WTC11 (cell line): ENCODE data around the gene MYOF. TPM values are rescaled to one million over a fixed set of nuclear protein-coding genes. Genes with fewer than 3 reads are reported as not detected.

Source experiments
- ATAC-seq: fragments of 200-7000 bp; cut with Tn5 transposase; 2 replicates; pipeline ENCODE4 v1.10.0; 2021; ENCODE audit warnings: mild to moderate bottlenecking, moderate library complexity
- CTCF ChIA-PET: fragments of 300-600 bp; sonication (Branson Sonifier 250); formaldehyde crosslinking; loops from one replicate; lab custom pipeline; 2021; ENCODE audit warnings: antibody characterized with exemption; lab: Charles Lee
- POLR2A ChIA-PET: fragments of 350-600 bp; sonication (Branson Sonifier 250); formaldehyde crosslinking; loops from one replicate; lab custom pipeline; 2021; ENCODE audit warnings: antibody characterized with exemption; lab: Charles Lee
- DNase-seq: peaks from one replicate; pipeline ENCODE4 v3.0.0; 2021; ENCODE audit warnings: low spot score
- H3K27ac Mint-ChIP-seq: 2 replicates; pipeline ENCODE4 v1.8.0; 2021; ENCODE audit warnings: mixed read lengths
- H3K27me3 Mint-ChIP-seq: 2 replicates; pipeline ENCODE4 v1.8.0; 2021; ENCODE audit warnings: low read depth, mild to moderate bottlenecking, moderate library complexity, mixed read lengths
- H3K36me3 Mint-ChIP-seq: 2 replicates; pipeline ENCODE4 v1.8.0; 2021; ENCODE audit warnings: mixed read lengths
- H3K4me1 Mint-ChIP-seq: 2 replicates; pipeline ENCODE4 v1.8.0; 2022; ENCODE audit warnings: mixed read lengths
- H3K4me3 Mint-ChIP-seq: 2 replicates; pipeline ENCODE4 v1.8.0; 2021; ENCODE audit warnings: mild to moderate bottlenecking, moderate library complexity, mixed read lengths
- H3K9me3 Mint-ChIP-seq: 2 replicates; pipeline ENCODE4 v1.8.0; 2021; ENCODE audit warnings: mixed read lengths
- CREM ChIP-seq: sonication (generic); formaldehyde crosslinking; IDR thresholded peaks from 2 replicates; pipeline ENCODE4 v1.8.1; 2022; ENCODE audit warnings: mild to moderate bottlenecking, missing genetic modification reagents, moderate library complexity
- CTCF ChIP-seq: fragments of 200-600 bp; IDR thresholded peaks from 2 replicates; pipeline ENCODE4 v1.8.0; 2022; ENCODE audit warnings: antibody characterized with exemption
- ELF4 ChIP-seq: sonication (generic); formaldehyde crosslinking; IDR thresholded peaks from 2 replicates; pipeline ENCODE4 v1.8.1; 2022; ENCODE audit warnings: low read depth, mild to moderate bottlenecking, moderate library complexity, missing genetic modification reagents
- ETV6 ChIP-seq: sonication (generic); formaldehyde crosslinking; IDR thresholded peaks from 2 replicates; pipeline ENCODE4 v1.8.1; 2022; ENCODE audit warnings: mild to moderate bottlenecking, missing genetic modification reagents
- FOXP4 ChIP-seq: sonication (generic); formaldehyde crosslinking; IDR thresholded peaks from 2 replicates; pipeline ENCODE4 v1.8.0; 2022; ENCODE audit warnings: mild to moderate bottlenecking, missing genetic modification reagents
- IRF2 ChIP-seq: sonication (generic); formaldehyde crosslinking; IDR thresholded peaks from 2 replicates; pipeline ENCODE4 v1.8.0; 2022; ENCODE audit warnings: low read depth, missing genetic modification reagents, borderline replicate concordance
- MLX ChIP-seq: sonication (generic); formaldehyde crosslinking; IDR thresholded peaks from 2 replicates; pipeline ENCODE4 v1.8.1; 2023; ENCODE audit warnings: mild to moderate bottlenecking, missing genetic modification reagents, moderate library complexity
- SOX15 ChIP-seq: fragments of 250-450 bp; sonication (Bioruptor Pico); IDR thresholded peaks from 2 replicates; pipeline ENCODE4 v1.9.0; 2021; ENCODE audit warnings: mild to moderate bottlenecking
- SP1 ChIP-seq: sonication (generic); formaldehyde crosslinking; conservative IDR thresholded peaks from 2 replicates; pipeline ENCODE4 v1.8.1; 2022; ENCODE audit warnings: missing genetic modification reagents
- TCF7 ChIP-seq: sonication (generic); formaldehyde crosslinking; IDR thresholded peaks from 2 replicates; pipeline ENCODE4 v1.8.0; 2022; ENCODE audit warnings: mild to moderate bottlenecking, low read depth, missing genetic modification reagents, moderate library complexity
- ZNF512 ChIP-seq: sonication (generic); formaldehyde crosslinking; IDR thresholded peaks from 2 replicates; pipeline ENCODE4 v1.8.1; 2022; ENCODE audit warnings: missing genetic modification reagents, borderline replicate concordance
- ZNF671 ChIP-seq: fragments of 250-450 bp; sonication (Bioruptor Pico); IDR thresholded peaks from 2 replicates; pipeline ENCODE4 v1.8.0; 2021; ENCODE audit warnings: mild to moderate bottlenecking
- total RNA-seq: library from RNA; stranded (reverse); gene quantifications from 3 replicates; pipeline ENCODE4 v1.2.3, GENCODE V29; 2021
- TF ChIP-seq, protein P1 (sequence below): sonication (generic); formaldehyde crosslinking; IDR thresholded peaks from 2 replicates; pipeline ENCODE4 v1.8.0; 2022; ENCODE audit warnings: missing genetic modification reagents
- TF ChIP-seq, protein P2 (sequence below): sonication (generic); formaldehyde crosslinking; IDR thresholded peaks from 2 replicates; pipeline ENCODE4 v1.8.1; 2023; ENCODE audit warnings: mild to moderate bottlenecking, missing genetic modification reagents
- TF ChIP-seq, protein P3 (sequence below): sonication (generic); formaldehyde crosslinking; IDR thresholded peaks from 2 replicates; pipeline ENCODE4 v1.8.1; 2023; ENCODE audit warnings: mild to moderate bottlenecking, missing genetic modification reagents

MYOF gene
- total RNA-seq, 1 experiment from 2014 or later, result 1.8 TPM

GRCh38 chr10:93368210-93368609 is 113.9 kb downstream of the MYOF start (continued):
- TF ChIP-seq, protein P1, sequence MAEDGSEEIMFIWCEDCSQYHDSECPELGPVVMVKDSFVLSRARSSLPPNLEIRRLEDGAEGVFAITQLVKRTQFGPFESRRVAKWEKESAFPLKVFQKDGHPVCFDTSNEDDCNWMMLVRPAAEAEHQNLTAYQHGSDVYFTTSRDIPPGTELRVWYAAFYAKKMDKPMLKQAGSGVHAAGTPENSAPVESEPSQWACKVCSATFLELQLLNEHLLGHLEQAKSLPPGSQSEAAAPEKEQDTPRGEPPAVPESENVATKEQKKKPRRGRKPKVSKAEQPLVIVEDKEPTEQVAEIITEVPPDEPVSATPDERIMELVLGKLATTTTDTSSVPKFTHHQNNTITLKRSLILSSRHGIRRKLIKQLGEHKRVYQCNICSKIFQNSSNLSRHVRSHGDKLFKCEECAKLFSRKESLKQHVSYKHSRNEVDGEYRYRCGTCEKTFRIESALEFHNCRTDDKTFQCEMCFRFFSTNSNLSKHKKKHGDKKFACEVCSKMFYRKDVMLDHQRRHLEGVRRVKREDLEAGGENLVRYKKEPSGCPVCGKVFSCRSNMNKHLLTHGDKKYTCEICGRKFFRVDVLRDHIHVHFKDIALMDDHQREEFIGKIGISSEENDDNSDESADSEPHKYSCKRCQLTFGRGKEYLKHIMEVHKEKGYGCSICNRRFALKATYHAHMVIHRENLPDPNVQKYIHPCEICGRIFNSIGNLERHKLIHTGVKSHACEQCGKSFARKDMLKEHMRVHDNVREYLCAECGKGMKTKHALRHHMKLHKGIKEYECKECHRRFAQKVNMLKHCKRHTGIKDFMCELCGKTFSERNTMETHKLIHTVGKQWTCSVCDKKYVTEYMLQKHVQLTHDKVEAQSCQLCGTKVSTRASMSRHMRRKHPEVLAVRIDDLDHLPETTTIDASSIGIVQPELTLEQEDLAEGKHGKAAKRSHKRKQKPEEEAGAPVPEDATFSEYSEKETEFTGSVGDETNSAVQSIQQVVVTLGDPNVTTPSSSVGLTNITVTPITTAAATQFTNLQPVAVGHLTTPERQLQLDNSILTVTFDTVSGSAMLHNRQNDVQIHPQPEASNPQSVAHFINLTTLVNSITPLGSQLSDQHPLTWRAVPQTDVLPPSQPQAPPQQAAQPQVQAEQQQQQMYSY (CRISPR knock-in tag), result no peak

GRCh38 chr10:93367664-93368063 is 114.5 kb downstream of the MYOF start:
- TF ChIP-seq CTCF (no peak), ZNF671 (CRISPR knock-in tag) (no peak), IRF2 (no peak), TCF7 (no peak), ETV6 (no peak), CREM (CRISPR knock-in tag) (no peak), SP1 (CRISPR knock-in tag) (no peak), FOXP4 (CRISPR knock-in tag) (no peak), SOX15 (CRISPR knock-in tag) (no peak)
- TF ChIP-seq, protein P2, sequence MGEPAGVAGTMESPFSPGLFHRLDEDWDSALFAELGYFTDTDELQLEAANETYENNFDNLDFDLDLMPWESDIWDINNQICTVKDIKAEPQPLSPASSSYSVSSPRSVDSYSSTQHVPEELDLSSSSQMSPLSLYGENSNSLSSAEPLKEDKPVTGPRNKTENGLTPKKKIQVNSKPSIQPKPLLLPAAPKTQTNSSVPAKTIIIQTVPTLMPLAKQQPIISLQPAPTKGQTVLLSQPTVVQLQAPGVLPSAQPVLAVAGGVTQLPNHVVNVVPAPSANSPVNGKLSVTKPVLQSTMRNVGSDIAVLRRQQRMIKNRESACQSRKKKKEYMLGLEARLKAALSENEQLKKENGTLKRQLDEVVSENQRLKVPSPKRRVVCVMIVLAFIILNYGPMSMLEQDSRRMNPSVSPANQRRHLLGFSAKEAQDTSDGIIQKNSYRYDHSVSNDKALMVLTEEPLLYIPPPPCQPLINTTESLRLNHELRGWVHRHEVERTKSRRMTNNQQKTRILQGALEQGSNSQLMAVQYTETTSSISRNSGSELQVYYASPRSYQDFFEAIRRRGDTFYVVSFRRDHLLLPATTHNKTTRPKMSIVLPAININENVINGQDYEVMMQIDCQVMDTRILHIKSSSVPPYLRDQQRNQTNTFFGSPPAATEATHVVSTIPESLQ (CRISPR knock-in tag), result no peak
- TF ChIP-seq, protein P3, sequence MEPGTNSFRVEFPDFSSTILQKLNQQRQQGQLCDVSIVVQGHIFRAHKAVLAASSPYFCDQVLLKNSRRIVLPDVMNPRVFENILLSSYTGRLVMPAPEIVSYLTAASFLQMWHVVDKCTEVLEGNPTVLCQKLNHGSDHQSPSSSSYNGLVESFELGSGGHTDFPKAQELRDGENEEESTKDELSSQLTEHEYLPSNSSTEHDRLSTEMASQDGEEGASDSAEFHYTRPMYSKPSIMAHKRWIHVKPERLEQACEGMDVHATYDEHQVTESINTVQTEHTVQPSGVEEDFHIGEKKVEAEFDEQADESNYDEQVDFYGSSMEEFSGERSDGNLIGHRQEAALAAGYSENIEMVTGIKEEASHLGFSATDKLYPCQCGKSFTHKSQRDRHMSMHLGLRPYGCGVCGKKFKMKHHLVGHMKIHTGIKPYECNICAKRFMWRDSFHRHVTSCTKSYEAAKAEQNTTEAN (CRISPR knock-in tag), result no peak
- Mint-ChIP-seq H3K9me3 (no peaks in the 10 kb centered on the region), H3K4me1 (peaks cover 17% of the 10 kb centered on the region), H3K36me3 (no peaks in the 10 kb centered on the region), H3K4me3 (no peak overlapping the region), H3K27ac (no peak overlapping the region), H3K27me3 (no peaks in the 10 kb centered on the region)
- CTCF ChIA-PET, result interaction anchor here (0.7 to 1.9 kb wide), 4 partner anchors 8 to 144 kb away, joined by 3 to 17 read pairs (median 5); partner anchors contain the start of gene MYOF
- DNase-seq, result no peak
- ATAC-seq, result no peak
- POLR2A ChIA-PET, result no interaction called here

DNA sequence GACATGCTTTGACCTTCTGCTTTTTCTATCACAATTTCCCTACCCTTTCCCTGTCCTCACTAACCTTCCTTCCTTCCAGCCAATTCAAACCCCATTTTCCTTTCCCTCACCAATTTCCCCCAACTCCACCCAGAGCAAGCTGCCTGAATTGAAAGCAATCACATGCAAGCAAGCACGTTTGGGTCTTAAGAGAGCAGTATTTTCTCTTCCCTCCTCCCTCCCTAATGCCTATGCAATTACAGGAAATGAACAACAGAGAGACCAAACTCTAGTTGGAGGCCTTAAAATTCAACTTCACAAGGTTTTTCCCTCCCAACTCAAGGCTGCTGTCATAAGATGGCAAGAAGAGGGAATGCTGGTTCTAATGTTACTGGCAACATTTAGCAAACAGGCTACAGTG is 117.2 kb downstream of the MYOF start:
- no peak for ATAC-seq
- ChIA-PET POLR2A (no interaction called here), CTCF (interaction anchor here (3.1 kb wide), 1 partner anchor 11 kb away, joined by 16 read pairs; no protein-coding TSS in a partner anchor)
- no peak overlapping the region for H3K27ac Mint-ChIP-seq
- H3K9me3 Mint-ChIP-seq, result no peaks in the 10 kb centered on the region
- no peaks in the 10 kb centered on the region for H3K36me3 Mint-ChIP-seq
- H3K27me3 Mint-ChIP-seq, result no peaks in the 10 kb centered on the region
- H3K4me3 Mint-ChIP-seq, result no peak overlapping the region
- no peak for DNase-seq
- peaks cover 20% of the 10 kb centered on the region for H3K4me1 Mint-ChIP-seq
- TF ChIP-seq, protein P1 (CRISPR knock-in tag), result no peak
- TF ChIP-seq MLX (CRISPR knock-in tag) (no peak), SOX15 (CRISPR knock-in tag) (no peak), SP1 (CRISPR knock-in tag) (no peak), ZNF512 (no peak), ELF4 (CRISPR knock-in tag) (no peak)
